ENCODE data around the gene PRH1. TPM values are rescaled to one million over a fixed set of nuclear protein-coding genes. Genes with fewer than 3 reads are reported as not detected.

PRH1 gene
- total RNA-seq: 2.1 and 25.2 TPM in 2 replicates

- no peak for DNase-seq (ENCODE audit: extremely low read depth, low read depth, low spot score)
Observed at GRCh38 chr12:10884086-10884725, at the start of gene PRH1. Gene PRH1, minus strand, starts transcription at chr12:10884255. Its CDS starts 38 bp downstream, at chr12:10884217.

GRCh38 chr12:10928746-10929286 lies 44.8 kb upstream of the PRH1 start, which contains the start of gene PRH2:
Gene PRH2, plus strand, starts transcription at chr12:10929236. Its CDS starts 38 bp downstream, at chr12:10929274.
- no peak for DNase-seq (ENCODE audit: extremely low read depth, low read depth, low spot score)

- DNase-seq (ENCODE audit: extremely low read depth, low read depth, low spot score): no peak
Observed at GRCh38 chr12:10926269-10926668, 42.2 kb upstream of the PRH1 start.

GRCh38 chr12:10919809-10920208 lies 35.8 kb upstream of the PRH1 start:
- no peak for DNase-seq (ENCODE audit: extremely low read depth, low read depth, low spot score)

- no peak for DNase-seq (ENCODE audit: extremely low read depth, low read depth, low spot score)
Observed at GRCh38 chr12:10910380-10910779, 26.3 kb upstream of the PRH1 start.

GRCh38 chr12:10909462-10909861 lies 25.4 kb upstream of the PRH1 start, which contains the start of gene TAS2R13:
Gene TAS2R13, minus strand, starts transcription at chr12:10909562. Its CDS starts 264 bp downstream, at chr12:10909298.
- DNase-seq (ENCODE audit: extremely low read depth, low read depth, low spot score): no peak

- DNase-seq (ENCODE audit: extremely low read depth, low read depth, low spot score): no peak
Observed at GRCh38 chr12:10904686-10905085, 20.6 kb upstream of the PRH1 start.

GRCh38 chr12:10901427-10901826 lies 17.4 kb upstream of the PRH1 start:
- DNase-seq (ENCODE audit: extremely low read depth, low read depth, low spot score): no peak

- no peak for DNase-seq (ENCODE audit: extremely low read depth, low read depth, low spot score)
Observed at GRCh38 chr12:10900972-10901371, 16.9 kb upstream of the PRH1 start.

GRCh38 chr12:10900530-10900929 lies 16.5 kb upstream of the PRH1 start:
- DNase-seq (ENCODE audit: extremely low read depth, low read depth, low spot score): no peak

GRCh38 chr12:10896854-10897253 lies 12.8 kb upstream of the PRH1 start:
- no peak for DNase-seq (ENCODE audit: extremely low read depth, low read depth, low spot score)

GRCh38 chr12:10891937-10892336 lies 7.9 kb upstream of the PRH1 start:
- DNase-seq (ENCODE audit: extremely low read depth, low read depth, low spot score): no peak

- no peak for DNase-seq (ENCODE audit: extremely low read depth, low read depth, low spot score)
Observed at GRCh38 chr12:10889226-10889625, 5.2 kb upstream of the PRH1 start.

GRCh38 chr12:10873378-10873777 lies 10.7 kb downstream of the PRH1 start:
- no peak for DNase-seq (ENCODE audit: extremely low read depth, low read depth, low spot score)

- DNase-seq (ENCODE audit: extremely low read depth, low read depth, low spot score): no peak
Observed at GRCh38 chr12:10867381-10867780, 16.7 kb downstream of the PRH1 start.

- no peak for DNase-seq (ENCODE audit: extremely low read depth, low read depth, low spot score)
Observed at GRCh38 chr12:10863512-10864218, 20.4 kb downstream of the PRH1 start.

- no peak for DNase-seq (ENCODE audit: extremely low read depth, low read depth, low spot score)
Observed at GRCh38 chr12:10861366-10861765, 22.7 kb downstream of the PRH1 start.

GRCh38 chr12:10855807-10856206 lies 28.2 kb downstream of the PRH1 start:
- no peak for DNase-seq (ENCODE audit: extremely low read depth, low read depth, low spot score)

- no peak for DNase-seq (ENCODE audit: extremely low read depth, low read depth, low spot score)
Observed at GRCh38 chr12:10853776-10854175, 30.3 kb downstream of the PRH1 start.

GRCh38 chr12:10851243-10851858 lies 32.7 kb downstream of the PRH1 start:
- no peak for DNase-seq (ENCODE audit: extremely low read depth, low read depth, low spot score)

- DNase-seq (ENCODE audit: extremely low read depth, low read depth, low spot score): no peak
Observed at GRCh38 chr12:10849425-10849878, 34.6 kb downstream of the PRH1 start, which contains the start of gene PRR4. Gene PRR4, minus strand, starts transcription at chr12:10849475. Its CDS starts 38 bp downstream, at chr12:10849437.
